ENCODE measurements around the gene CCDC61.

The CCDC61 gene, protein sequence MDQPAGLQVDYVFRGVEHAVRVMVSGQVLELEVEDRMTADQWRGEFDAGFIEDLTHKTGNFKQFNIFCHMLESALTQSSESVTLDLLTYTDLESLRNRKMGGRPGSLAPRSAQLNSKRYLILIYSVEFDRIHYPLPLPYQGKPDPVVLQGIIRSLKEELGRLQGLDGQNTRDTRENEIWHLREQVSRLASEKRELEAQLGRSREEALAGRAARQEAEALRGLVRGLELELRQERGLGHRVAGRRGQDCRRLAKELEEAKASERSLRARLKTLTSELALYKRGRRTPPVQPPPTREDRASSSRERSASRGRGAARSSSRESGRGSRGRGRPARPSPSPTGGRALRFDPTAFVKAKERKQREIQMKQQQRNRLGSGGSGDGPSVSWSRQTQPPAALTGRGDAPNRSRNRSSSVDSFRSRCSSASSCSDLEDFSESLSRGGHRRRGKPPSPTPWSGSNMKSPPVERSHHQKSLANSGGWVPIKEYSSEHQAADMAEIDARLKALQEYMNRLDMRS

DNA sequence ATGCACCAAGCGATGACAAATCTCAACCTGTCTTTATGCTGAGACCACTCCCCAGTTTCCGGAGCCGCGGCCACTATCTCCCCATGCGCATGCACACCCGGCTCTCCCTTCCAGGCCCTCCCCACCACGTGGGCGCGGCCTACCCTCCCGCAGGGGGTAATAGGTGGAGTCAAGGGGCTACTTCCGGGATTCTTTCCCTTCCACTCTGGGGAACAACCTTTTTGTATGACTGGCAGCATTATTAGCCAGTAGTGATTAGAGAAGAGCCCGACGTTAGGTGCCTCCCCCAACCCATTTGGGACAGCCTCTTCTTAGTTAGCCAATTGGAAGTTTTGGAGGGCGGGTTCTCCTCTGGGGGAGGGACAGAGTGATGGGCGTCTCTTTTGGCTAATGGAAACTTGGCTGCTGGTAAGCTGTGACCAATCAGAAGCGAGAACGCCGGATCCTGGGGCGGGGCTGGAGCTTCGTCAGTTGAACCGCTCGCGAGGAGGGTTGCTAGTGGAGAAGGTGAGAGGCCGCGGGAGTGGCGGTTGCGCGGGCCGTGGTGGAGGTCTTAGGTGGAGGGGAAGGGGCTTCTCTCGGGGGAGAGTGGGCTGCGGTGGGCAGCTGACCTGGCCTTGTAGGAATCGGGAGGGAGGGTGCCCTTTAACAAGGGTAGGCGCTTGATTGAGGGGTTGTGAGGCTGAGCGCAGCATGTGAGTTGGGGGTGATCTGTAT, at the start of gene CCDC61:
TSS of gene CCDC61 (plus strand) at position 470 of the 717 bp plus-strand sequence. CDS start 7,552 bp downstream, outside the sequence.
- TF ChIP-seq ZC3H10 (CRISPR knock-in tag; IDR thresholded peaks at IDR 0.05) (no peak), TCF4 (CRISPR knock-in tag; IDR thresholded peaks at IDR 0.05; ENCODE audit: borderline replicate concordance) (no peak), GLIS3 (CRISPR knock-in tag; IDR thresholded peaks at IDR 0.05) (no peak), ZFP30 (CRISPR knock-in tag; IDR thresholded peaks at IDR 0.05) (no peak), CSRNP3 (CRISPR knock-in tag; IDR thresholded peaks at IDR 0.05) (no peak), BACH2 (CRISPR knock-in tag; IDR thresholded peaks at IDR 0.05; ENCODE audit: borderline replicate concordance) (no peak), ZNF565 (CRISPR knock-in tag; conservative IDR thresholded peaks at IDR 0.05; ENCODE audit: low read depth) (no peak), ZFP3 (CRISPR knock-in tag; IDR thresholded peaks at IDR 0.05) (no peak)
- TF ChIP-seq, protein P1, sequence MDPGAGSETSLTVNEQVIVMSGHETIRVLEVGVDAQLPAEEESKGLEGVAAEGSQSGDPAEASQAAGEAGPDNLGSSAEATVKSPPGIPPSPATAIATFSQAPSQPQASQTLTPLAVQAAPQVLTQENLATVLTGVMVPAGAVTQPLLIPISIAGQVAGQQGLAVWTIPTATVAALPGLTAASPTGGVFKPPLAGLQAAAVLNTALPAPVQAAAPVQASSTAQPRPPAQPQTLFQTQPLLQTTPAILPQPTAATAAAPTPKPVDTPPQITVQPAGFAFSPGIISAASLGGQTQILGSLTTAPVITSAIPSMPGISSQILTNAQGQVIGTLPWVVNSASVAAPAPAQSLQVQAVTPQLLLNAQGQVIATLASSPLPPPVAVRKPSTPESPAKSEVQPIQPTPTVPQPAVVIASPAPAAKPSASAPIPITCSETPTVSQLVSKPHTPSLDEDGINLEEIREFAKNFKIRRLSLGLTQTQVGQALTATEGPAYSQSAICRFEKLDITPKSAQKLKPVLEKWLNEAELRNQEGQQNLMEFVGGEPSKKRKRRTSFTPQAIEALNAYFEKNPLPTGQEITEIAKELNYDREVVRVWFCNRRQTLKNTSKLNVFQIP (CRISPR knock-in tag; IDR thresholded peaks at IDR 0.05; ENCODE audit: borderline replicate concordance, low read depth) = no peak
- TF ChIP-seq, protein P2, sequence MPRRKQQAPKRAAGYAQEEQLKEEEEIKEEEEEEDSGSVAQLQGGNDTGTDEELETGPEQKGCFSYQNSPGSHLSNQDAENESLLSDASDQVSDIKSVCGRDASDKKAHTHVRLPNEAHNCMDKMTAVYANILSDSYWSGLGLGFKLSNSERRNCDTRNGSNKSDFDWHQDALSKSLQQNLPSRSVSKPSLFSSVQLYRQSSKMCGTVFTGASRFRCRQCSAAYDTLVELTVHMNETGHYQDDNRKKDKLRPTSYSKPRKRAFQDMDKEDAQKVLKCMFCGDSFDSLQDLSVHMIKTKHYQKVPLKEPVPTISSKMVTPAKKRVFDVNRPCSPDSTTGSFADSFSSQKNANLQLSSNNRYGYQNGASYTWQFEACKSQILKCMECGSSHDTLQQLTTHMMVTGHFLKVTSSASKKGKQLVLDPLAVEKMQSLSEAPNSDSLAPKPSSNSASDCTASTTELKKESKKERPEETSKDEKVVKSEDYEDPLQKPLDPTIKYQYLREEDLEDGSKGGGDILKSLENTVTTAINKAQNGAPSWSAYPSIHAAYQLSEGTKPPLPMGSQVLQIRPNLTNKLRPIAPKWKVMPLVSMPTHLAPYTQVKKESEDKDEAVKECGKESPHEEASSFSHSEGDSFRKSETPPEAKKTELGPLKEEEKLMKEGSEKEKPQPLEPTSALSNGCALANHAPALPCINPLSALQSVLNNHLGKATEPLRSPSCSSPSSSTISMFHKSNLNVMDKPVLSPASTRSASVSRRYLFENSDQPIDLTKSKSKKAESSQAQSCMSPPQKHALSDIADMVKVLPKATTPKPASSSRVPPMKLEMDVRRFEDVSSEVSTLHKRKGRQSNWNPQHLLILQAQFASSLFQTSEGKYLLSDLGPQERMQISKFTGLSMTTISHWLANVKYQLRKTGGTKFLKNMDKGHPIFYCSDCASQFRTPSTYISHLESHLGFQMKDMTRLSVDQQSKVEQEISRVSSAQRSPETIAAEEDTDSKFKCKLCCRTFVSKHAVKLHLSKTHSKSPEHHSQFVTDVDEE (CRISPR knock-in tag; IDR thresholded peaks at IDR 0.05) = no peak
- TF ChIP-seq, protein P3, sequence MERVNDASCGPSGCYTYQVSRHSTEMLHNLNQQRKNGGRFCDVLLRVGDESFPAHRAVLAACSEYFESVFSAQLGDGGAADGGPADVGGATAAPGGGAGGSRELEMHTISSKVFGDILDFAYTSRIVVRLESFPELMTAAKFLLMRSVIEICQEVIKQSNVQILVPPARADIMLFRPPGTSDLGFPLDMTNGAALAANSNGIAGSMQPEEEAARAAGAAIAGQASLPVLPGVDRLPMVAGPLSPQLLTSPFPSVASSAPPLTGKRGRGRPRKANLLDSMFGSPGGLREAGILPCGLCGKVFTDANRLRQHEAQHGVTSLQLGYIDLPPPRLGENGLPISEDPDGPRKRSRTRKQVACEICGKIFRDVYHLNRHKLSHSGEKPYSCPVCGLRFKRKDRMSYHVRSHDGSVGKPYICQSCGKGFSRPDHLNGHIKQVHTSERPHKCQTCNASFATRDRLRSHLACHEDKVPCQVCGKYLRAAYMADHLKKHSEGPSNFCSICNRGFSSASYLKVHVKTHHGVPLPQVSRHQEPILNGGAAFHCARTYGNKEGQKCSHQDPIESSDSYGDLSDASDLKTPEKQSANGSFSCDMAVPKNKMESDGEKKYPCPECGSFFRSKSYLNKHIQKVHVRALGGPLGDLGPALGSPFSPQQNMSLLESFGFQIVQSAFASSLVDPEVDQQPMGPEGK (CRISPR knock-in tag; IDR thresholded peaks at IDR 0.05; ENCODE audit: borderline replicate concordance) = no peak
- ATAC-seq = peak; percentile 97

DNA sequence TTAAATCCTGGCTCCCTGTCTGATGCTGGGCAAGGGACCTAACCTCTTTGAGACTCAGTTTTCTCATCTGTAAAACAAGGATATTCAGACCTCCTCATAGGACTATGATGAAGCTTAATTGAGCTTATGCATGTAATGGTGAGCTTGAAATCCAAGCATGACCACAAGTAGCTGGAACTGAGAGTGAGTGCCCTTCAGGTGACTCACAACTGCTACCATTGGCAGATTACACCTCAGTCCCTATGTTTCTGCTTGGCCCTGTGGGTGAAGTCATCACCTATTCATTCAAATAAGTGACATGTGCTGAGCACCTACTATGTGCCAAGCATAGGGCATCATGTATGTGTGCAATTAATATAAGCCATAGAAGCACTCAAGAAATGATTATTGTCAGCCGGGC, 47.3 kb upstream of the CCDC61 start:
- TF ChIP-seq ESRRG (CRISPR knock-in tag; IDR thresholded peaks at IDR 0.05) = no peak
- TF ChIP-seq, protein P2 (CRISPR knock-in tag; IDR thresholded peaks at IDR 0.05) = no peak
- TF ChIP-seq CREB5 (CRISPR knock-in tag; IDR thresholded peaks at IDR 0.05; ENCODE audit: low read depth) = no peak
- TF ChIP-seq ZFP30 (CRISPR knock-in tag; IDR thresholded peaks at IDR 0.05) = no peak
- no peak for TF ChIP-seq ZNF565 (CRISPR knock-in tag; conservative IDR thresholded peaks at IDR 0.05; ENCODE audit: low read depth)
- TF ChIP-seq GLIS3 (CRISPR knock-in tag; IDR thresholded peaks at IDR 0.05) = no peak
- TF ChIP-seq, protein P1 (CRISPR knock-in tag; IDR thresholded peaks at IDR 0.05; ENCODE audit: borderline replicate concordance, low read depth) = no peak
- no peak for TF ChIP-seq BACH2 (CRISPR knock-in tag; IDR thresholded peaks at IDR 0.05; ENCODE audit: borderline replicate concordance)
- TF ChIP-seq ARNTL (CRISPR knock-in tag; IDR thresholded peaks at IDR 0.05; ENCODE audit: borderline replicate concordance, low read depth) = no peak
- TF ChIP-seq, protein P3 (CRISPR knock-in tag; IDR thresholded peaks at IDR 0.05; ENCODE audit: borderline replicate concordance) = no peak
- TF ChIP-seq OSR1 (CRISPR knock-in tag; IDR thresholded peaks at IDR 0.05) = no peak
- TF ChIP-seq ZC3H10 (CRISPR knock-in tag; IDR thresholded peaks at IDR 0.05) = no peak
- no peak; the same call in 2 of the 3 replicates for ATAC-seq
